Measurements from ENCODE around the gene RTKN2.

Gene RTKN2

DNA sequence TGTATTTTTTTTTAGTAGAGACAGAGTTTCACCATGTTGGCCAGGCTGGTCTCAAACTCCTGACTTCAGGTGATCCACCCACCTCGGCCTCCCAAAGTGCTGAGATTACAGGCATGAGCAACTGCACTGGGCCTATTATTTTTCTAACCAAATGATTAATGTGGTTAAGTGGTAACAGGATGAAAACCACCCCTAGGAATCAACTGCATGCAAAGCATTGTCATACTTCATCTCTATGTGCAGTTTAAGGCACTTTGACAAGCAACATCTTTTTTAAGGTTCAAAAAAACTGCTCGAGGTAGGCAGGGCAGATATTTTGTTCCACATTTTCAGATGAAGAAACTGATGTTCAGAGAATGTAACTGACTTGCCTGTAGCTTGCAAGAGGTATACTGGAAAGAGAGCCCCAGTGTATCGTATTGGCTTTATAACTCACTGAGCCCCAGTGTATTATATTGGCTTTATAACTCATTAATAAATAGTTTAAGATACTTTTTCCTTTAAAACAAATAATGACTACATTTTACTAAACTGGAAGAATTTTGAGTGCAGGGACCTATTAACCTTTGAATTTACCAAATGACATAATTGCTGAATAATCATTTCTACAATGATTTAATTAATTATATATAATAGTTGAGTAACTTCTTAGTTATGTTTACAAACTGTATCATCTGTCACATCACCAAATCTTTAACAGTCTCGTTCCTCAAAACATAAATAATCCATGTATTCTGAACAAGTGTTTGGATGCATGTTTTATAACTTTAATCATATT lies 38.1 kb downstream of the RTKN2 start:
- H3K4me3 ChIP-seq (ENCODE audit: low read length), result no peak overlapping the region
- DNase-seq (ENCODE audit: low read depth), result no peak
- TF ChIP-seq, protein P1, sequence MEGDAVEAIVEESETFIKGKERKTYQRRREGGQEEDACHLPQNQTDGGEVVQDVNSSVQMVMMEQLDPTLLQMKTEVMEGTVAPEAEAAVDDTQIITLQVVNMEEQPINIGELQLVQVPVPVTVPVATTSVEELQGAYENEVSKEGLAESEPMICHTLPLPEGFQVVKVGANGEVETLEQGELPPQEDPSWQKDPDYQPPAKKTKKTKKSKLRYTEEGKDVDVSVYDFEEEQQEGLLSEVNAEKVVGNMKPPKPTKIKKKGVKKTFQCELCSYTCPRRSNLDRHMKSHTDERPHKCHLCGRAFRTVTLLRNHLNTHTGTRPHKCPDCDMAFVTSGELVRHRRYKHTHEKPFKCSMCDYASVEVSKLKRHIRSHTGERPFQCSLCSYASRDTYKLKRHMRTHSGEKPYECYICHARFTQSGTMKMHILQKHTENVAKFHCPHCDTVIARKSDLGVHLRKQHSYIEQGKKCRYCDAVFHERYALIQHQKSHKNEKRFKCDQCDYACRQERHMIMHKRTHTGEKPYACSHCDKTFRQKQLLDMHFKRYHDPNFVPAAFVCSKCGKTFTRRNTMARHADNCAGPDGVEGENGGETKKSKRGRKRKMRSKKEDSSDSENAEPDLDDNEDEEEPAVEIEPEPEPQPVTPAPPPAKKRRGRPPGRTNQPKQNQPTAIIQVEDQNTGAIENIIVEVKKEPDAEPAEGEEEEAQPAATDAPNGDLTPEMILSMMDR (conservative IDR thresholded peaks at IDR 0.05; ENCODE audit: low read depth, low read length), result no peak

DNA sequence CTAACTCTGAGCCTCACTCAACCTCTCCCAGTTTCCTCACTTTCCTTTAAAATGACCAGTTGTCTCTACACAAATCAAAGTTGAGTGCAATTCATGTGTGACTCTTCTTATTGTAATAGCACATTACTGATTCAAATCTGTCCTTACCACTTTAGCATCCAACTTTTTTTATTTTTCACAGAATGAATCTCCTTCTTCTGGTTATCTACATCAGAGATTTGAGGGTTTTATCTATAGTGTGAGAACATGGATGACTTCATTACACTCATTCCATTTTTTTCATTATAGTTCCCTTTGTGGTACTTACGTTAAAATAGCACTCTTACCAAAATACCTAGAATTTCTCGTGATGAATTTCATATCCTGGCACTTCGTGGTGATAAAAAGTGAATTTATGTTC lies 43.3 kb downstream of the RTKN2 start:
- TF ChIP-seq, protein P1 (conservative IDR thresholded peaks at IDR 0.05; ENCODE audit: low read depth, low read length), result no peak
- no peak for DNase-seq (ENCODE audit: low read depth)
- H3K4me3 ChIP-seq (ENCODE audit: low read length), result no peak overlapping the region

DNA sequence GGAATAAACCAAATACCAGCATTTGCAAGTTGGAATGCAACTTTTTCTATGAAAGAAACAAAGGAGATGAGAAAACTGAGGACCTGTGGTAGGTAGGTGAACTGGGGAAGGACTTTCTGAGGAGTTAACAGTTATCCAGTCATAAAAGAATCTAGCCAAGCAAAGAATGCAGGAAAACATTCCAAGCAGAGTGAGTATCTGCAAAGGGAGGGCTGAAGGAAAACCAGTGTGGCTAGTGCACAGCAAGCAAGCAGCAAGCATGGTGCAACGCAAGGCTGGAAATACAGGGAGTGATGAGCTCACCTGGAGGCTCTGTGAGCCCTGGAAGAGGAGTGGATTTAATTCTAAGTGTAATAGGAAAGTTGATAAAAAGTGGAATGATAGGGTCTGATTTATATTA lies 44.0 kb downstream of the RTKN2 start:
- no peak for DNase-seq (ENCODE audit: low read depth)
- no peak overlapping the region for H3K4me3 ChIP-seq (ENCODE audit: low read length)
- TF ChIP-seq, protein P1 (conservative IDR thresholded peaks at IDR 0.05; ENCODE audit: low read depth, low read length), result no peak

DNA sequence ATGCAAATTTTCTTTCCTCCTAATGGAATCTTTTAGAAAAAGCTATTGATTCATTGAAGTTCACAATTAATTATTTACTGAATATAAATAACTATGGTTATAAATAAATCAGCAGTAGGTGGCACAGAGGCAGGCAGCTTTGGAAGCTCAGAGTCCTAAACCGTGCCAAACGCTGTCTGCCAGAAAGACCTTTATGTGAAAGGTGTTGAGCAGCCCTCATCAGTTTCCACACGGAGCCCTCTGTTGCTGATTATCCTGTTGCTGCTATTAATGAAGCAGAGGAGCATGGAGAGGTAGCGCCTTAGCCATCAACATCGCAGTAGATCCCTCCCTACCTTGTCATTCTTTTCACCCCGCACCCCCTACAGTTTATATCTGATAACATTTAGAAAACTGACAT lies 51.0 kb downstream of the RTKN2 start:
- no peak overlapping the region for H3K4me3 ChIP-seq (ENCODE audit: low read length)
- no peak for DNase-seq (ENCODE audit: low read depth)
- TF ChIP-seq, protein P1 (conservative IDR thresholded peaks at IDR 0.05; ENCODE audit: low read depth, low read length), result no peak

DNA sequence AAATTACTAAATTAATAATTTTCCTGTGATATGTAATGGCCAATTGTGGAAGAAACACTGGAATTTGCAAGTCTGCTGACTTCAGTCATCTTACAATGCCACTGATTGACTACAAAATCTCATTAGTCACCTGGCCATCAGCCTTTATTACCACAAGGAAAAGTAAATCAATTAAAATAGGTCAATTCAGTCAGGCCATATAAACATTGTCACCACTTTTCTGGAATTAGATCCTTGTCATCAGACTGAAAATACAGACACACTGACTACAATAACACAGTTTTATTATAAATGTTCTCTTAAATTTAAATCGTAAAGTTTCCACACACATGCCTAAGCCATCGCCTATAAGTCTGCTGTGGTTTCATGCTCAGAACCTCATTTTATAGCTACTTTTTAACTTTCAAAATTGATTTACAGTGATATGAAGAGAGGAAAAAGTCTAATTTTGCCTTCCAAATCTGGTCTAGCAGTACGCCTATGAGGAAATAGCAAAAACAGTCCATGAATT lies 54.2 kb downstream of the RTKN2 start:
- TF ChIP-seq, protein P1 (conservative IDR thresholded peaks at IDR 0.05; ENCODE audit: low read depth, low read length), result no peak
- DNase-seq (ENCODE audit: low read depth), result no peak
- no peak overlapping the region for H3K4me3 ChIP-seq (ENCODE audit: low read length)

DNA sequence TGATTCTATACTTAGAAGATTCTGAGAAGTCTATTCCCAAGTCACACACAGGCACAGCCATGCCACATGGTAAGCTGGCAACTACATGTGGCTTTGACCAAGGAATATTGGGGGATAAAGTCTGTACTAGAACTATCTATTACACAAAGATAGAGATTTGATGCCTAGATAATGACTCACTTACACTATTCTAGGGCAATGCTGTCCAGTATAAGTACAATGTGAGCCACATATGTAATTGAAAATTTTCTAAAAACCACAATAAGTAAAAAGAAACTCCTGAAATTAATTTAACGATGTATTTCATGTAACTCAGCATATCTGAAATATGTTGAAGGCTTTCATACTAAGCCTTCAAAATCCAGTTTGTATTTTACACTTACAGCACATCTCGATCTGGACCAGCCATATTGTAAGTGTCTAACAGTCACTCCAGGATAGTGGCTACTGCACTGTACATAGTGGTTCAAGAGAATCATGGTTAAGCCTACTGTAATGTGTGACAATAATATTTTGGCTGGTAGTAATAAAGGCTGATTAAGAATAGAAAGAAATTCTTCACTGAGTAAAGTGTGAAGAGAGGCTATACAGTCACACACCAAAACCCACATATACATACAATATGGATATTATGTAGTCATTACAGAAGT lies 62.8 kb downstream of the RTKN2 start:
- TF ChIP-seq, protein P1 (conservative IDR thresholded peaks at IDR 0.05; ENCODE audit: low read depth, low read length), result no peak
- H3K4me3 ChIP-seq (ENCODE audit: low read length), result no peak overlapping the region

DNA sequence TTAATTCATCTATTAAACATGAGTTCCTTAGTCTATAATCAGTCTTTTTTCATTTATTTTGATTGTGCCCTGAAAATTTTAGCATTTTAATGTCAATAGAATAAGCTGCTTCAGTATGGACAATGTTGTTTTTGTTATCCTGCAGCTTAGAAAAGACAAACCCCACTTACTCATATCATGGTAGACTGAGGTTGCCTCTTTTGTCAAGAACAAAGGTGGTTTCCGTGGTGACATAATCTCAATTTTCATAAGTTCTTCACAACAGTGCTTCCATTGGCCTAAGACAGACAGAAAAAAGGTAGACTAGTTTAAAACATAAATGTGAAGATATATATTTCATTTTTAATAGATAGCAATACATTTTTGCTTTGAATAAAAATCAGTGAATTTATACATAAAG lies 69.1 kb downstream of the RTKN2 start:
- no peak overlapping the region for H3K4me3 ChIP-seq (ENCODE audit: low read length)
- no peak for DNase-seq (ENCODE audit: low read depth)
- TF ChIP-seq, protein P1 (conservative IDR thresholded peaks at IDR 0.05; ENCODE audit: low read depth, low read length), result no peak

More for the DNA sequence above, 62.8 kb downstream of the RTKN2 start:
- no peak for DNase-seq (ENCODE audit: low read depth)

Measured in retinal pigment epithelial cell (primary cell).